ENCODE results near the gene FGFRL1. TPM values are rescaled to one million over a fixed set of nuclear protein-coding genes. Genes with fewer than 3 reads are reported as not detected.

Gene FGFRL1, protein sequence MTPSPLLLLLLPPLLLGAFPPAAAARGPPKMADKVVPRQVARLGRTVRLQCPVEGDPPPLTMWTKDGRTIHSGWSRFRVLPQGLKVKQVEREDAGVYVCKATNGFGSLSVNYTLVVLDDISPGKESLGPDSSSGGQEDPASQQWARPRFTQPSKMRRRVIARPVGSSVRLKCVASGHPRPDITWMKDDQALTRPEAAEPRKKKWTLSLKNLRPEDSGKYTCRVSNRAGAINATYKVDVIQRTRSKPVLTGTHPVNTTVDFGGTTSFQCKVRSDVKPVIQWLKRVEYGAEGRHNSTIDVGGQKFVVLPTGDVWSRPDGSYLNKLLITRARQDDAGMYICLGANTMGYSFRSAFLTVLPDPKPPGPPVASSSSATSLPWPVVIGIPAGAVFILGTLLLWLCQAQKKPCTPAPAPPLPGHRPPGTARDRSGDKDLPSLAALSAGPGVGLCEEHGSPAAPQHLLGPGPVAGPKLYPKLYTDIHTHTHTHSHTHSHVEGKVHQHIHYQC
- total RNA-seq = 8.7 and 13.4 TPM in 2 replicates

DNA sequence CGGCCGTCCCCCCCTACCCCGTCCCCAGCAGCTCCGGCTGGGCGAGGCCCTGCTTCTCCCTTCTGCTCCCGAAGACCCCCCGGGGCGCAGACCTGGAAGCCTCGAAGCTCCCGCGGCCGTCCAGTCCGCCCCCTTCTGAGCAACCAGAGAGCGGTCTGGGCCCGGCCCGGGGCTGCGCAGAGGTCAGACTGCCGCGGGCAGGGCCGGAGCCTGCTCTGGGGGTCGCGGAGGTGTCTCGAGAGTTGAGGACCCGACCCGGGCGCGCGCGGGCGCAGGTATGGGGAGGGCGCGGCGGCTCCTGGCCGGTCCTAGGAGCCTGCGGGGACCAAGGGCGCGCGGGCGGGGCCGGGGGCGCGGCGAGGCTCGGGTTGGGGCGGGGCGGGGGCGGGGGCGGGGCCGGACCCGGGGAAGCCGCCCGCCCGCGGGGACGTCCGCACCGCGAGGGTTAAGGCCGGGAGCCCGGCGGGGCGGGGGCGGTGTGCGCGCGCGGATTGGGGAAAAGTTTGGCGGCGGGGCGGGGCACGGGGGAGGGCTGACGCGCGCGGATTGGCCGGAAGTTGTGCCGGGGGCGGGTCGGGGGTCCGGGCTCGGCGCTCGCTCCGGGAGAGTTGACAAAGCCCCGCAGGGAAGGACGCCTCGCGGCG lies at the start of gene FGFRL1:
FGFRL1 (plus strand) TSS at position 605 of the 644 bp plus-strand sequence. CDS start 860 bp downstream, outside the sequence.

DNA sequence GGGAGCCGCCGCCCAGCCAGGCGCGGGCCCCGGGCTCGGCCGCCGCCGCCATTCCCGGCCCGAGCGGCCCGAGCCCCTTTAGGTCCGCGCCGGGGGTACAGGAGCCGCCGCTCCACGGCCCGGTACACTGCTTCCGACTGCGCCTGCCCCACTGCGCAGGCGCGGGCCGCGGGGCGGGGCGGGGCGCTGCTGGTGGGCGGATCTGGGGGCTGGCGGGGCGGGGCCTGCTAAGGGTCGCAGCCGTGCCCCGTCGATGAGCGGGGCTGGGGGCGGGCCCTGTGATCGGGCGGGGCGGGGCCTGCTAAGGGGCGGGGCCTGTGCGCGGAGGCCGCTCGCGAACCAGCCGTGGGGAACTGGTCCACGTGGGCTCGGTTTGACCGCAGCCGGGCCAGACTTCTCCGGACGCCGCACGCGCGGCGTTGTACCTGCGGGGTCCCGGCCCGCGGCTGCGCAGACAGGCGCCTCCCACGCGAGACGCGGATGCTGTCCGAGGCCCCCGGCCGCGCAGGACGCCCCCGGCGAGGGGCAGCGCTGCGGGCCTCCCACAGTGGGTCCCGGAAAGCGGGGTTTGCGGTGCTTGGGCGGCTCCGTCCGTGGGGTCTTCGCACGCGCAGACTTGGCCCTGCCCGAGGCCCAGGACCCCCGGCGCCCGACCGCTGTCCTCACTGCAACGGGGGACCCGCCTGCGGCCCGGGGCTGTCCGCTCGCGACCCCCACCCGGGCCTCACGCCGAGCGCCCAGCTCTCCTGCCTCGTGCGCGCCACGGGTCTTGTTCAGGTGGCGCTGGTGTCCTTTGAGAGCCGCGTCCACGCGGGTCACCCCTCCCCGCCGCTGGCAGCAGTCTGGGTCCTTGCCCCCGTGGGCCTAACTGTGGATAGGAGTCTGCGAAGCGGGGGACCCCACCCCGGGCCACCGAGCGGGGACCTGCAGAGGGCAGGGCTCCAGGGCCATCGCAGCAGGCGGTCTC lies 37.7 kb upstream of the FGFRL1 start, which contains the start of gene DGKQ:
DGKQ (minus strand) TSS at position 139 of the 967 bp plus-strand sequence; CDS start at position 52, 87 bp downstream.

DNA sequence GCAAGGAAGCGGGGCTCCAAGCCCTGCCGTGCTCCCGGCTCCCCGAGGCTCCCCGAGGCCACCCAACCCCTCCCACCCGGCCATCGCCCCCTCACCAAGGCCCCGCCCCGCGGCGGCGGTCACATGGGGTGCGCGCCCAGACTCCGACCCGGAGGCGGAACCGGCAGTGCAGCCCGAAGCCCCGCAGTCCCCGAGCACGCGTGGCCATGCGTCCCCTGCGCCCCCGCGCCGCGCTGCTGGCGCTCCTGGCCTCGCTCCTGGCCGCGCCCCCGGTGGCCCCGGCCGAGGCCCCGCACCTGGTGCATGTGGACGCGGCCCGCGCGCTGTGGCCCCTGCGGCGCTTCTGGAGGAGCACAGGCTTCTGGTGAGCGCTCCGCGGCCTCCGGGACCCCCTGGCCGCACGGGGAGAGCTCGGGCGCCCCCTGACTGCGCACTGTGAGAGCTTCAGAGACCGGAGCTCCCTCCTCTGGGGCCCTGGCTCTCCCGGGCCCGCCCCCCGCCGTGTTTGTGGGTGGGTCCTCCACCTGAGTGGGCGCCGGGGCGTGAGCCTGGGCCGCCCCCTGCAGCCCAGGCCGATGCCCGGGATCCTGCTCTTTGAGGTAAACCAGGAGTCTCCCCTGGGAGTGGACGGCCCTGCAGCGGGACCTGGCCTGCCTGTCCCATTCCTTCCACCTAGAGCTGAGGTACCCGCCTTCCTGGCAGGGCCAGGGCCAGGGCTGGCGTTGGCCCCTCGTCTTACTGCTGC lies 24.4 kb upstream of the FGFRL1 start, which contains the start of gene IDUA:
IDUA (plus strand) TSS at position 166 of the 745 bp plus-strand sequence; CDS start at position 207, 41 bp downstream.

DNA sequence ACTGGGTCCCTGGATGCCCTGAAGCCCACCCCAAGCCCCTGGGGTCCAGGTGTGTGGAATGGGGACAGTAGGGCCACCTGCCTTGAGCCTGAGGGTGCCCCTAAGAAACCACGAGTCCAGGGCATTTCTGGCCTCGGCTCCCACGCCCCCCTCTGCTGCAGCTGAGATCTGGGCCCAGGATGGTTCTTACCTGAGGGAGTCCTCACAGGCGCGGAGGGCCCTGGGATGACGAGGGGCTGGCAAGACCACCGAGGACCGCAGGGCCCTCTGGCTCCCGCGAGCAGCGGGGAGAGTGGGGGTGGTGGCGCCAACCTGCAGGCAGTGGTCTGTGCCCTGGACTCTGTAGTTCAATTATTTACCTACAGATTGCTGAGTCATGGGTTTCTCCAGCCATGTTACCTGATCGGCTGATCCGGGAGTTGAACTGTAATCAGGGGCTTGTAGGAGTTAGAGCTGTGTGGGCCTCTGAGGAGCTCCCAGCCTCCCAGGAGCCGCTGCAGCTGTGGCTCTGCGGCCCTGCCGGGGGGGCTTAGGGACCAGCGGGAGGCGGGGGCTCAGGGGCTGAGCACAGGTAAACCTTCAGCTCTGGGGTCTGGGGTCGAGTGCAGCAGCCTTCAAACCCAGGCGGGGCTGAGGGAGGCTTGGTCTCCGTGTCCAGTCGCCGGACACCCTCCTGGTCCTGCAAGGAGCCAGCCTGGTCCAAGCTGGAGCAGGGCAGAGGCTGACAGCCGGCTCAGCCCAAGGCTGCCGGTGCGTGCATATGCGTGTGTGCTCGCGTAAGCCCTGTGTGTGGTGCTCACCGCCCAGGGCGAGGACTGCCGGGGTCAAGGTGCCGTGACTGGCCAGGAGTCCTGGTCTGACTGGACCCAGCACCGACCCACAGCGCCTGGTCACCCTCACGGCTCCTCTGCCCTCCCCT lies 18.1 kb upstream of the FGFRL1 start, which contains the start of gene SLC26A1:
SLC26A1 (minus strand) TSS at position 294 of the 919 bp plus-strand sequence. CDS start 1,701 bp downstream, outside the sequence.

Other genes starting within 250 kb of the FGFRL1 start
- not detected in 2 replicates for gene CPLX1, start 185.5 kb upstream of the FGFRL1 start, total RNA-seq
- 44.3 and 51.8 TPM in 2 replicates for gene GAK, start 79.3 kb upstream of the FGFRL1 start, total RNA-seq
- gene TMEM175, start 79.2 kb upstream of the FGFRL1 start, total RNA-seq = 7.6 and 10.9 TPM in 2 replicates
- gene DGKQ, start 38.1 kb upstream of the FGFRL1 start, total RNA-seq = 14.1 and 16.7 TPM in 2 replicates
- 4.4 and 15.2 TPM in 2 replicates for gene IDUA, start 24.6 kb upstream of the FGFRL1 start, total RNA-seq
- under 0.01 TPM in 1 of 2 replicates, not detected in the other for gene SLC26A1, start 18.2 kb upstream of the FGFRL1 start, total RNA-seq
- 0.77 and 1.7 TPM in 2 replicates for gene RNF212, start 101.9 kb downstream of the FGFRL1 start, total RNA-seq
- gene SPON2, start 161.0 kb downstream of the FGFRL1 start, total RNA-seq = 4.6 and 18.9 TPM in 2 replicates
- 196 and 309 TPM in 2 replicates for gene CTBP1, start 237.5 kb downstream of the FGFRL1 start, total RNA-seq